Astrocyte of the spinal cord (primary cell): ENCODE data around the gene SERF2.

Experiments
- DNase-seq: peaks from one replicate; pipeline ENCODE4 v3.0.0; 2011; ENCODE audit warnings: low read depth, low spot score
- H3K4me3 ChIP-seq: 2 replicates; pipeline ENCODE4 v1.5.1; 2011; ENCODE audit warnings: low read depth, mild to moderate bottlenecking, low read length, moderate library complexity
- CTCF ChIP-seq: IDR thresholded peaks from 2 replicates; pipeline ENCODE4 v1.5.1; 2012; ENCODE audit warnings: low read depth, mild to moderate bottlenecking, low read length, inconsistent platforms
- in situ Hi-C: cut with HindIII; loops from 2 replicates; pipeline ENCODE4 v1.10.0; 2017; ENCODE audit warnings: low sequenced_read_pairs

The SERF2 gene

GRCh38 chr15:43845421-43845820 is 53.3 kb downstream of the SERF2 start:
- no peak for TF ChIP-seq CTCF
- in situ Hi-C loops, result no loop called here
- no peak overlapping the region for H3K4me3 ChIP-seq
- DNase-seq, result no peak
